Activated T-cell treated with anti-CD3 and anti-CD28 coated beads for 48 hours (primary cell): ENCODE measurements around the gene TIA1.
"Not testable (repeated sequence)": the region's sequence is repeated elsewhere in the genome, so short reads cannot be mapped to it uniquely, and the experiment has no call there.

Source experiments
- DNase-seq: peaks from one replicate; pipeline ENCODE4 v3.0.0-alpha.2; 2020; ENCODE audit warnings: low read depth

The TIA1 gene, protein sequence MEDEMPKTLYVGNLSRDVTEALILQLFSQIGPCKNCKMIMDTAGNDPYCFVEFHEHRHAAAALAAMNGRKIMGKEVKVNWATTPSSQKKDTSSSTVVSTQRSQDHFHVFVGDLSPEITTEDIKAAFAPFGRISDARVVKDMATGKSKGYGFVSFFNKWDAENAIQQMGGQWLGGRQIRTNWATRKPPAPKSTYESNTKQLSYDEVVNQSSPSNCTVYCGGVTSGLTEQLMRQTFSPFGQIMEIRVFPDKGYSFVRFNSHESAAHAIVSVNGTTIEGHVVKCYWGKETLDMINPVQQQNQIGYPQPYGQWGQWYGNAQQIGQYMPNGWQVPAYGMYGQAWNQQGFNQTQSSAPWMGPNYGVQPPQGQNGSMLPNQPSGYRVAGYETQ

DNA sequence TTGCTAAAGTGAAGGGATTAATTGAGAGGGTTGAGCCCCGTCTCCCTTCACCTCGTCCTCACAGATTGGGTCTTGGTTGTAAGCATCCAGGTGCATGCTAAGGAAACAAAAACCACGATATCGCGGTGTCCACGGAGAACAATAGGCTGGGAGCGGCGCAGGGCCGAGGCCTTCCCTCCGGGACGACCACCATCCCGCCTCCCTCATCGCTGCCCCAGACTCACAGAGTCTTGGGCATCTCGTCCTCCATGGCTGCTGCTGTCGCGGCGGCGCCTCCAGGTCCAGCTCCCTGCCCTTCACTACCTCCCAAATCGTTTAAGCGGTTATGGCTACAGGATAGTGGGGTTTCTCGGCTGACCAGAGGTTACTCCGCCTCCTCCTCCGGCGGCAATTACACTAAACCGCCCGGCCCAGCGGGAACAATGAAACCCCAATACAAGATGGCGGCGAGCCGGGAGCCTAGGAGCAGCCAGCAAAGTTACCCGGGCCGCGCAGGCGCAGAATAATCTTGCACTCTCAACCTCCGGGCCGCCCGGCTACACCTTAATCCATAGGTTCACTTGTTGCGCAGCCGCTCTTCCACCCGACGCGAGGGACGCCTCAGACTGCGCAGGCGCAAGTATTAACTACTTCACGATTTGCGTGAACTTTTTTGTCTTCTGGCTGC is at the start of gene TIA1:
Gene TIA1 (minus strand): TSS at position 448 of the 667 bp plus-strand sequence. CDS start 198 bp downstream, at position 250.
- DNase-seq, result peak; percentile 95

DNA sequence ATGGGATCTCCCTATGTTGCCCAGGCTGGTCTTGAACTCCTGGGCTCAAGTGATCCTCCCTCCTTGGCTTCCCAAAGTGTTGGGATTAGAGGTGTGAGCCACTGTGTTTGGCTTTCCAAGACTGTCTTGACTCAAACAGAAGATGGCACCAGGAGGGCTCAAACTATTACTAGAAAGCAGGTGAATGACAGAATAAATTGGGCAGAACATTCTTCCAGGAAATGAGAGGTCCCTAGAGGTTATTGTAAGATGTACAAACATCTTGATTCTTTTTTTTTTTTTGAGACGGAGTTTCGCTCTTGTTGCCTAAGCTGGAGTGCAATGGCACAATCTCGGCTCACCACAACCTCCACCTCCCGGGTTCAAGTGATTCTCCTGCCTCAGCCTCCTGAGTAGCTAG is 49.4 kb upstream of the TIA1 start:
- not testable (repeated sequence) for DNase-seq

DNA sequence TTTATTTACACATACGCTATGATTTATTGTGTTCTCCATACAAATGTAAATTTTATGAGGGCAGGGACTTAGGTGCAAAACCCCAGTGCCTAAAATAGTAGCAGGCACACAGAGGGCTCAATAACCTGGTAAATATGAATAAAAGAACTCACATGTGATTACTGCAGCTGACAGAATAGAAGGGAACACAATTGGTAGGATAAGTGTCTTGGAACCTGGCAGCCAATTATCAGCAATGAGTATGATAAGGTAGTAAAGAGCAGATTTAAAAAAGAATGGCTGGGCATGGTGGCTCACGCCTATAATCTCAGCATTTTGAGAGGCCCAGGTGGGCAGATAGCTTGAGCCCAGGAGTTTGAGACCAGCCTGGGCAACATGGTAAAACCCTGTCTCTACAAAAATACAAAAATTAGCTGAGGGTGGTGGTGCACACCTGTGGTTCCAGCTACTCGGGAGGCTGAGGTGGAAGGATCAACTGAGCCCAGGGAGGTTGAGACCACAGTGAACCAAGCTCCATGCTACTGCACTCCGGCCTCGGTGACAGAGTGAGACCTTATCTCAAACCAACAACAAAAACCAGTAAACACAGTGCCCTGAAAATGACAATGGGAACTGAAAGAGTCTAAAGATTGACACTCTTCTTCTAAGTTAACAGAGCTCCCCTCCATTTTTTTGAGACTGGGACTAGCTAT is 35.2 kb upstream of the TIA1 start:
- no peak for DNase-seq

DNA sequence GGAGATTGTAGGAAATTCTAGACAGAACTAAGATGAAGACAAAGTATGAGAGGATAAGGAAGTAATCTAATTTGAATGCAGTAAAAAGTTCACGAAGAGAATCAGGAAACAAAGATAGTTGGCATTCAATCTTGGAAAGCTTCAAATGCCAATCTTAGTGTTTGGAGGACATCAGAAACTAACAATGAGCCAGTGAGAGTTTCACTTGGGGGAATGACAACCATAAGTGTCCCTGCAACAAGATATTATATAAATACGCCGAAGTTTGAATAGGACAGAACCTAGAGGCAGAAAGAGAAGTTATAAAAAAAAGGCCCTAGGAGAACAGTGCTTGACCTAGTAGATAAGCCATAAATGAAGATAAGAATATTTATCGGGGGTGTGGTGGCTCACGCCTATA is 34.0 kb upstream of the TIA1 start:
- no peak for DNase-seq

DNA sequence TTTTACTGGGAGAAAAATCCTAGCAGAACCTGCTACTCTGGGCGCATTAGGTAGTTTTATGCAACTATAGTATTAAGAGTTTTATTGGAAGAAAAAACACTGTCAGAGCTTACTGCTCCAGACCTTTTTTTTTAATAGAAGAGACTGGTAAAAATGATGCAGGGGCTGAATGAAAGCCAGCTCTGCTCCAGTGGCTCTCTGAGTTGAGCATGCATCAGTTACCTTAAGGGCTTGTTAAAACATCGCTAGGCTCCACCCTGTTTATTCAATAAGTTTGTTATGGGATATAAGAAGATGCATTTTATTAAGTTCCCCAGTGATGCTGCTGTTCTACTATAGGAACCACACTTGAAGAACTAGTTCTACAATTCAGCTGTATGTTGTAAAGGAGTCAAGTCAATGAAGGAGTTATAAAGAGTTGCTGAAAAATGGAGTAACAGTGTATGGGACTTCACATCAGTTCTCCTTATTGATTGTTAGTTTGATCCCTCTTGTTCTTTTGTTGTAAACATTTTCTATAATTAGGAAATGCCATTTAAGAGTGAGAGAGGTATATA is 31.9 kb upstream of the TIA1 start:
- no peak for DNase-seq

DNA sequence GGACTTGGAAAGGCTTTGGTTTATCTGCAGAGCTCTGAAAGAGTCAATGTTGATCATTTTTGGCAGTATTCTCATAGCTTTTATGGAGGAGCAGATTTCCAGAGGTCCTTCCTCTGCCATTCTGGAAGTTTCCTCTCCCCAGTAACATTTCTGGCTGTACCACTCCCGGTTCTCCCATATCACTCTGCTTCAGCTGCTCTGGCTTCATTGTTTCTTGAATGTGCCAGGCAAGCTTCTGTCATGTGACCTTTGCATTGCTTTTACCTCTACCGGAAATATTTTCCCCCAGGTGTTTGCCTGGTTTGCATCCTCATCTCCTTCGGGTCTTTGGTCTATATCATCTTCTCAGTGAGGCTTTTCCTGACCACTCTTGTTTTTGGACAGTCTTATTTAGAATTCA is 21.9 kb upstream of the TIA1 start:
- no peak for DNase-seq

DNA sequence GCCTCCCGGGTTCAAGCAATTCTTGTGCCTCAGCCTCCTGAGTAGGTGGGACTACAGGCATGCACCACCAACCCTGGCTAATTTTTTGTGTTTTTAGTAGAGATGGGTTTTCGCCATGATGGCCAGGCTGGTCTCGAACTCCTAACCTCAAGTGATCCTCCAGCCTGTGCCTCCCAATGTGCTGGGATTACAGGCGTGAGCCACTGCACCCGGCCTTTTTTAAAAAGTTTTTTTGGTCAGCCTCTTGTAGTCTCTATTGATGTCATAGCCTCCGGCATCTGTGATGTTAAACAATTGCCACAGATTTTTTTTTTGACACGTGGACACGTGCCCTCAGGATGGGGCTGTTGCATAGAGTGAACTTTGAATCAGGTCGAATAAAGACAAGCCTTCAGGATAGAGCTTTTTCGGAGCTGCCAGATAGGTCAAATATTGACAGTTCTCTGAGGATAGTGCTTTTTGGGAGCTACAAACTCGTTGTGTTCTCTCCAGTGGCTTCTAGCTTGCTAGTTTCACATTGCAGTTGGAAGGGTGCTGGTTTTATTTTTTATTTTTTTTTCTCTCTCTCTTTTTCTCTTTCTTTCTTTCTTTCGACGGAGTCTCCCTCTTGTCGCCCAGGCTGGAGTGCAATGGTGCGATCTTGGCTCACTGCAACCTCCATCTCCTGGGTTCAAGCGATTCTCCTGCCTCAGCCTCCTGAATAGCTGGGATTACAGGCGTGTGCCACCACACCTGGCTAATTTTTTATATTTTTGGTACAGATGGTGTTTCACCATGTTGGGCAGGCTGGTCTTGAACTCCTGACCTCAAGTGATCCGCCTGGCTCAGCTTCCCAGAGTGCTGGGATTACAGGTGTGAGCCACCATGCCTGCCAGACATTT is 21.2 kb upstream of the TIA1 start:
- not testable (repeated sequence) for DNase-seq

DNA sequence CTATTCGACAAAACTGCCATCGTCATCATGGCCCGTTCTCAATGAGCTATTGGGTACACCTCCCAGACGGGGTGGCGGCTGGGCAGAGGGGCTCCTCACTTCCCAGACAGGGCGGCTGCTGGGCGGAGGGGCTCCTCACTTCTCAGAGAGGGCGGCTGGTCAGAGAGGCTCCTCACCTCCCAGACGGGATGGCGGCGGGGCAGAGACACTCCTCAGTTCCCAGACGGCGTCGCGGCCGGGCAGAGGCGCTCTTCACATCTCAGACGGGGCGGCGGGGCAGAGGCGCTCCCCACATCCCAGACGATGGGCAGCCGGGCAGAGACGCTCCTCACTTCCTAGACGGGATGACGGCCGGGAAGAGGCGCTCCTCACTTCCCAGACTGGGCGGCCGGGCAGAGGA is 18.5 kb upstream of the TIA1 start:
- not testable (repeated sequence) for DNase-seq

DNA sequence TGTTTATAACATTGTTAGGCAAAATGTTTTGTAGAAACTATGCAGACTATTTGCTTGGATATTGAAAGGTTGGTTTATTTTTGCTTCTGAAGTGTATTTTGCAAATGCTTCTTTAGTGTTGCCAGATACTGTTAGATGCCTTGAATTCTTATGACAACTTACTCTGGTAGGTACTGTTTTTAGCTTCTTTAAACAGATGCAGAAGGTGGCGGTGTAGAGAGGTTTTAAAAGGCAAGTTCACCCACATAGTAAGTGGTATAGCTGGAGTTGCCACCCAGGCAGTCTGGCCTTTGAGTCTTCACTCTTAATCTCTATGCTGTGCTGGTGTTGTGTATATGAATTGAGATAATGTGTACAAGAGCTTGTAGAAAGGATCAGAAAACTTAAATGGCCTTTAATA is 13.1 kb upstream of the TIA1 start:
- no peak for DNase-seq

DNA sequence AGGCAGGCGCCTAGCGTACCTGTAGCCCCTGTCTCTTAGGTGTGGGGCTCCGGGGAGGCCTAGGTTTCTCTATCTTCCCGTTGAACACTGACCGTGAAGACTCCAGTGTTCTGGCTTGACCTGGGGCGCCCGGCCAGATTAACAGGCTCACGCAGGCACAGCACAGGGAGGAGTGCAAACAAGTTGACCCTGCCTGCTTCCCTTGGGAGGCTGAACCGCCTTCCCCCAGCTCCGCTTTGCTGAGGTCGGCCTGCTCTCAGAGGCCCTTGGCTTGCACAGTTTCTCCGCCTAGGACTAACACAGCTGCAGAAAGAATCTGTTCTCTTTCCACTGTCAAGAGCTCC is 10.1 kb upstream of the TIA1 start:
- DNase-seq, result no peak

DNA sequence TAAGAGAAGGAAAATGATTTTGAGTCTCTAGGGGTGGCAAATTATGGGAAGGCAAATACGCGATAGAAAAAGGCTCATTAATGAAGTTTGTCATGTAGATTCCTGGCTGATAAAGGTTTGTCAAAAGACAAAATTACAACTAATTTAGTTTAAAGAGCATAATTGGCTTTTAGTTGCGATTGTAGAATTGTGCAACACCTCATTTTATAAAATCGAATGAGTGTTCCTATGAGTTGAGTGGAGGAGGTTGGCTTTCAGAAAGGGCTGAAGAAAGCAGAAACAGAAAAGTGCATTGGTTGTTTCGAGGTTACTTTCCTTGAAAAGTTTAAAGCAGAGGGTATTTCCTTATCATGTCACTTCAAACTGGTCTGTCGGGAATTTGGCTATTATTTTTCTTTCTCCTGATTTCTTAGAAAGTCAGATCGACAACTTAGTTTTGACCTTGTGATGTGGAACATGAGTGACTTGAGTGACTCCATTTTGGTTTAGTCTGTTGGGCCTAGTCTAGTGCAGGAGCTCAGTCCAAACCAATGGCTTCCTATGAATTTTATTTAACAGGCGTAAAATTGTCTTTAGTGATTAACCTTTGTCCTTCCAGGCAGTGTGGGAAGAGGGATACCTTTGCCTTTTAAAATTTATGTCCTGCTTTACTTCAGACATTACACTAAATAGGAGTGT is 7.3 kb upstream of the TIA1 start:
- DNase-seq, result no peak

DNA sequence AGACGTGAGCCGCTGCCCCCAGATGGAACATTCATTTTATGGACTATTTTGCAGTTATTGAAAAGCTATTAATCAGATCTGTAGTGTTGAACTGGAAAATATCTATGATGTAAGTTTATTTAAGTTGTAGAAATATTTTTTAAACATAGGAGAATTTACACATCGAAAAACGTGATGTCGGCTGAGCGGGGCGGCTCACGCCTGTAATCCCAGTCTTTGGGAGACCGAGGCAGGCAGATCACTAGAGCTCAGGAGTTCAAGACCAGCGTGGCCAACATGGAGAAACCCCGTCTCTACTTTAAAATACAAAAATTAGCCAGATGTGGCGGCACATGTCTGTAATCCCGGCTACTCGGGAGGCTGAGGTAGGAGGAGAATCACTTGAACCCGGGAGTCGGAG is 2.0 kb upstream of the TIA1 start:
- no peak for DNase-seq

DNA sequence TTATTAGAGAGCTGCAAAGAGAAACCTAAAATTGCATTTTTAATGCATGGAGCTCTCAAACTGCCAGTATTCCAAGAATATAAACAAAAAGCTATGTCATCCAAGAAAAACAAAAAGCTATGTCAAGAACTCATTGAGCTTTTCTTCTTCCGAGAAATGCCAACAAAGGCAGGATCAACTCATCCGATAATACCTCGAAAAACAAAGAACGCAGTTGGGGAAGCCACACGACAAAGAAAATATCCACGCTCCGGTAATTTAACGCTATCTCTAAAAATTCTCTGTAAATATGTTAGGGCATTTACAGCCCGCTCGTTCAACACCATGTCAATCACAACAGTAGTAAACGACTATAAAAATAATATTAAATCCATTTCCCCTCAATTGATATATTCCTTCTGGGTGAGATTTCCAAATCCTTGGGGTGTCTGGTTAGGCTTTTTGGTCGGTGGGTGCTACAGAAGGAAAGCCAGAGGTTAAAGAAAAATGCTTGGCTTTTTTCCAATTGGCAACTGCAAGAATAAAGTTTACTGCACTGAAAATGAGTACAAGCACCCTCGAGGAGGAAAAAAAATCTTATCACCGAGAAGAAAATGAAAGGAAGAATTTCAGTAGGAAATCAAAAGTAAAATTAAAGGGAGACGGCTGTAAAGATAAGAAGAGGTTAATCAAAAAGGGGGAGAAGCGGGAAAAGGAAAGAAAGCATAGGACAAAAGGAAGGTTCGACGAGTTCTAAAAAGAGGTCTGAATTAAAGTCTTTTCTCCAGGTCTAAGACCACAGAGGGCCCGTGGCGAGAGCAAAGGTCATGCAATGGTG is 856 bp downstream of the TIA1 start:
- DNase-seq, result no peak

DNA sequence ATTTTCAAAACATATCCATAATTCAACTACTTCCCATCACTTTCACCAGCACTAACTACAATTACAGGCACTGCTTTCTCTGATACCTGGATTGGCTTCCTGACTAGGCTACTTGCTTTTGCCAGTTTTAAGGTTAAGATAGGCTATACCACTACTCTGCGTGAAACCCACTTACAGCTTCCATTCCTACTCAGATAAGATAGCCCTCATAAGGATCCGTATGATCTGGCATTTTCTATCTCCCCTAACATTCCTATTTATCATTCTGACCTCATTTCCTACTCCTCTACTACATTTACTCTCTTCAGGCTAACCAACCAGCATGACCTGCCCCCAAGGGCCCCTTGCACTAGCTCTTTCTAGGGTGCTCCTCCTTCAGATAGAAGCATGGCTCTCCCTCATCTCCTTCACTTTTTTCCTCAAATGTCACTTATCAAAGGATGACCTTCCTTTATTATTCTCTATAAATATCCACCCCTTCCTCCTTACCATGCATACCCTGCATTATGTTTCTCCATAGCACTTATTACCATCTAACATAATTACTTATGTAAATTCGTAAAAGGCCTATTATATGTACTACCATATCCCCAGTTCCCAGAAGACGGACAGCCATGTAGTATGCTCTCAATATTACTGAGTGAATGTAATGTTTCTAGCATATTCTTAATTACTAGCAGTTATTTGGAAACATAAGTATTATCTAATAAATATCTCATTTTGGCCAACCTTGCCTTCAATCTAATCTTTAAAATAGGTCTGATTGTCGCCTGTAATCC is 4.4 kb downstream of the TIA1 start:
- no peak for DNase-seq

DNA sequence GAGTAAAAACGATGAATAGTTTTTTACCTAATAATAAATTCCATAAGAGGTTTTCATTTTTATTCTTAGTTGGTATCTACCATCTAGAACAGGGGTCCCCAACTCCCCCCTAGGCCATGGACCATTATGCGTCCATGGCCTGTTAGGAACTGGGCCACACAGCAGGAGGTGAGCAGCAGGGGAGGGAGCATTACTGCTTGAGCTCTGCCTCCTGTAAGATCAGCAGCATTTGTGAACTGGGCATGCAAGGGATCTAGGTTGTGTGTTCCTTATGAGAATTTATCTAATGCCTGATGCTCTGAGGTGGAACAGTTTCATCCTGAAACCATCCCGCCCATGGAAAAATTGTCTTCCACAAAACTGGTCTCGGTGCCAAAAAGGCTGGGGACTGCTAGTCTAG is 5.9 kb downstream of the TIA1 start:
- DNase-seq, result no peak

DNA sequence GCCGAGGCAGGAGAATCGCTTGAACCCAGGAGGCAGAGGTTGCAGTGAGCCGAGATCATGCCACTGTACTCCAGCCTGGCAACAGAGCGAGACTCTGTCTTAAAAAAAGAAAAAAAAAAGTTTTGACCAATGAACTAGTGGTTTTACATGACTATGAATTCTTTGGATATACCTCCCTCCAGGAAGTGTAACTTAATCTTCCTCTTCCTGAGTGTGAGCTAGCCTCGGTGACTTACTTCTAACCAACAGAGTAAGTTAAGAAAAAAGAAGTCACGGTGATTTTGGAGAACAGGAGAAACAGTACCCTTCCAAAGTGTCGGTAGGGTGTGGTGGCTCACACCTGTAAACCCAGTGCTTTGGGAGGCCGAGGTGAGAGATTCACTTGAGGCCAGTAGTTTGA is 7.1 kb downstream of the TIA1 start:
- DNase-seq, result no peak

DNA sequence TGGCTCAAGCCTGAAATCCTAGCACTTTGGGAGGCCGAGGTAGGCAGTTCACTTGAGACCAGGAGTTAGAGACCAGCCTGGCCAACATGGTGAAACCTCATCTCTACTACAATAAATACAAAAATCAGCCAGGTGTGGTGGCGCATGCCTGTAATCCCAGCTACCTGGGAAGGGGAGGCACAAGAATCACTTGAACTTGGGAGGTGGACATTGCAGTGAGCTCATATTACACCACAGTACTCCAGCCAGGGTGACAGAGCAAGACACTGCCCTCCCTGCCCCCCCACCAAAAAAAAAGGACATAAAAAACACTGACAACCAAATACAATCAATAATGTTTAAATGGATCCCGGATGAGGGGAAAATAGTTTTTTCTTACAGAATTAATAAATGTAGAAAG is 7.8 kb downstream of the TIA1 start:
- DNase-seq, result no peak

DNA sequence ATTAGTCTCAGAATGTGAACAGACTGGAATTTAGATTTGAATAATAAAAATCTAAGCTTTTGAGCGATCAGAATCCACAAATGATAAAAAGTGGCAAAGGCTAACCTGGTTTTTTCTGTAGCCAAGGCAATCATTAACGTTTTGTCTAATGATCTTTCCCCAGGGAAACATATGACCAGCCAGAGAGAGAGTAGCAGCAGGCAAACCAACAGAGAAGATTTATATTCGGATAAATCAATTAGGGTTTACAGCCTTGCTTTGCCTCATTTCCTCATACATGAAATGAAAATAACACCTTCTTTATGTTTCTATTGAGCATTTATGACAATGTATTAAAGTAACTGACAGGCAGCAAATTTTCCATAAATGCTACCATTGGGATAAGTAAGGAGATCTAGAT is 14.5 kb downstream of the TIA1 start:
- DNase-seq, result no peak

DNA sequence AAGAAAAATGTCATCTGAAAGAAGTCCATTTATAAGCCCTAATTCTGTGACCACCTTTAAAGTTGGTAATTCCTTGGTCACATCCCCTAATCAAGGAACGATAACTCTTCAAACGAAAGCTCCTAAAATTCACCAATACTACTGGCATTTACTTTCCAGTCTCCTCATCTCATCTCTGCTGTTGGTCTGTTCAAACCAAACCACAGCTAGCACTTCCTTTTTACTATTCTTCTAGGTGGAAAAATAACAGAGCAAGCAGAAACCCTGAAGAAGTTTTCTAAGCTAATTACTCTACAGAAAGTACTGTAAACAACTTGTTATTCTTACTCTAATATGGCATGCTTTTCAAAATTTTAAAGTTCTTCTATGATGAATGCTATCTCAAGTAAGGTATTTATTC is 21.6 kb downstream of the TIA1 start:
- no peak for DNase-seq

DNA sequence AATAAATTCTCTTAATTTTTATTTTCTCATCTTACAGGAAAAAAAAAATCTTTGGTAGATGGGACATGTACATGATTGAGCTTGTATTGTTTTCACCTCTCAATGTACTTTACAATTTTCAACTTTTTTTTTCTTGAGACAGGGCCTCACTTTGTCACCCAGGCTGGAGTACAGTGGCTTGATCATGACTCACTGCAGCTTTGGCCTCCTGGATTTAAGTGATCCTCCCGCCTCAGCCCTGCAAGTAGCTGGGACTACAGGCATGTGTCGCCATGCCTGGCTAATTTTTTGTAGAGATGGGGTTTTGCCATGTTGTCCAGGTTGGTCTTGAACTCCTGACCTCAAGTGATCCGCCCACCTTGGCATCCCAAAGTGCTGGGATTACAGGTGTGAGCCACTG is 25.1 kb downstream of the TIA1 start:
- not testable (repeated sequence) for DNase-seq
